Measurements from ENCODE around the gene SVBP.

Gene SVBP

GRCh38 chr1:42841010-42841409 lies 23.8 kb upstream of the SVBP start:
- ChIA-PET POLR2A (no interaction called here), CTCF (interaction anchor here (1.6 to 1.9 kb wide), 2 partner anchors 8 to 12 kb away, joined by 4 to 6 read pairs; no protein-coding TSS in a partner anchor)
- DNase-seq (ENCODE audit: extremely low spot score): no peak
- TF ChIP-seq CTCF (IDR thresholded peaks at IDR 0.05; ENCODE audit: control extremely low read depth, extremely low read depth, low read depth, missing control alignments): no peak

DNA sequence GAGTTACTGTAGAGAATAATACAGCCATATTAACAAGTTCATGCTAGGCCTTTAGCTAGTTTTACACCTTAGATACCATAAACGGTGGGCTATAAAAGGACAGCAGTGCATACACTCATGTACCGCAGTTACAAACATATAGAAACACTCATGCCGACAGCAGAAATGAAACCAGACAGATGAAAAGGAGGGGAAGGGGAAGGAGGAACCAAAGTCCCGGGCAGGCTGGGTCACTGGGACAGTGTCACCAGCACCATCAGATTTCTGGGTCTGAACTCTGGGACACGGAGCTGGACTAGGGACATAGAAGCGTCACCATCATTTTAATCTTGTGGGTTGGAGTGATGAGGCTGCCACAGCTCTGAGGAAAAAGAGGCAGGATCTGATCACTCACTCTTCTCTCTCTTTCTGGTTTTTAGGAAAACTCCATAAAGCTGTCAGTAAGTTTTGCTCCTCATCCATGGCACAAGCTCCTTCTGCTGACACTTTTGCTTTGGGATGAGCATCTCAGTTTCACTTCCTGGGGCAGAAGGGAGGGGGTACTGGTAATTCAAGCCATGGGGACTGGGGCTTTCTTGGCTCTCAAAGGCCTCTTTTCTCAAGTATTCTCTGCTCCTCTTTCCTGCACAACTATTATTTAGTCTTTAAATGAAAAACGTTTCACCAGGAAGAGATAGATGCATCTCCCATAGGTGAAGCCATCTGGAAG lies 21.4 kb upstream of the SVBP start:
- no peak for DNase-seq (ENCODE audit: extremely low spot score)
- TF ChIP-seq CTCF (IDR thresholded peaks at IDR 0.05; ENCODE audit: control extremely low read depth, extremely low read depth, low read depth, missing control alignments): no peak
- ChIA-PET POLR2A (interaction anchor here (1.5 kb wide), 1 partner anchor 21 kb away, joined by 3 read pairs; the partner anchor contains the start of genes ERMAP and SVBP), CTCF (interaction anchor here (0.8 to 1.9 kb wide), 7 partner anchors 8 to 235 kb away, joined by 3 to 6 read pairs (median 3); partner anchors contain the start of gene ZNF691)

GRCh38 chr1:42837709-42838108 lies 20.5 kb upstream of the SVBP start:
- ChIA-PET CTCF (interaction anchor here (0.8 to 1.9 kb wide), 5 partner anchors 9 to 236 kb away, joined by 3 to 6 read pairs (median 4); partner anchors contain the start of gene ZNF691), POLR2A (no interaction called here)
- no peak for TF ChIP-seq CTCF (IDR thresholded peaks at IDR 0.05; ENCODE audit: control extremely low read depth, extremely low read depth, low read depth, missing control alignments)
- DNase-seq (ENCODE audit: extremely low spot score): no peak

DNA sequence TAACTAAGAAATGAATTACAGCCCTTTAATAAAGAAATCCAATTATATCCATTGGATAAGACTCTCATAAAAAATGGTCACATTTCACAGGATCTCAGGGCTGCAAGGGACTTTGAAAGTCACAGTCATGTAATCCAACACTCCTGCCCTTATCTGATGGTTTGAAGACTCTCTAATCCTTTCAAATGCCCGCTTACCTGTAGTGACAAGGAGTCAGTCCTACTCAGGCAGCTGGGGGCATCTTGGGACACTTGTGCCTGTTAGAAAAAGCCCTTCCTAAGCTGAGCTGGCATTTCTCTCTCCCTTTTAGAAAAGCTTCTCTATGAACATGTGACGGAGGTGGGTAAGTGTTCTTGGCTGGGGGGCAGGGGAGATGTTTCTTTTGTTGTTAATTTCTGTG lies 18.2 kb upstream of the SVBP start:
- ChIA-PET CTCF (interaction anchor here (0.7 to 1.9 kb wide), 5 partner anchors 13 to 109 kb away, joined by 3 to 5 read pairs (median 4); partner anchors contain the start of gene ERMAP), POLR2A (no interaction called here)
- TF ChIP-seq CTCF (IDR thresholded peaks at IDR 0.05; ENCODE audit: control extremely low read depth, extremely low read depth, low read depth, missing control alignments): no peak
- DNase-seq (ENCODE audit: extremely low spot score): no peak

DNA sequence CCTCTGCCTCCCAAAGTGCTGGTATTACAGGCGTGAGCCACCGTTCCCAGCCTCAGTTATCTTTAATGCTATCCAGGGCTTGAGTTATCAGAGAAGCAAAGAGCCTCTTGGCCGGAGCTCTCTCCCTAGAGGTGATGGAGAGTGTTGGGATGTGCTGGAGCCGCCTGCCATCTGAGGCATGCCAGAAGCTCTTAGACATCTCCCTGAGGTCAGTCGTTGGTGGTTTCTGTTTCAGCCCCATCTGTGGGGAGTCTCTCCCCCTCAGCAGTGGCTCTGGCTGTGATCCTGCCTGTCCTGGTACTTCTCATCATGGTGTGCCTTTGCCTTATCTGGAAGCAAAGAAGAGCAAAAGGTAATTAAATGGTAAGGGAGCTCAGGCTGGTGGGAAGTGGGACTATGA lies 17.6 kb upstream of the SVBP start:
- DNase-seq (ENCODE audit: extremely low spot score): no peak
- no peak for TF ChIP-seq CTCF (IDR thresholded peaks at IDR 0.05; ENCODE audit: control extremely low read depth, extremely low read depth, low read depth, missing control alignments)
- ChIA-PET CTCF (interaction anchor here (1.9 kb wide), 1 partner anchor 13 kb away, joined by 4 read pairs; no protein-coding TSS in a partner anchor), POLR2A (no interaction called here)

DNA sequence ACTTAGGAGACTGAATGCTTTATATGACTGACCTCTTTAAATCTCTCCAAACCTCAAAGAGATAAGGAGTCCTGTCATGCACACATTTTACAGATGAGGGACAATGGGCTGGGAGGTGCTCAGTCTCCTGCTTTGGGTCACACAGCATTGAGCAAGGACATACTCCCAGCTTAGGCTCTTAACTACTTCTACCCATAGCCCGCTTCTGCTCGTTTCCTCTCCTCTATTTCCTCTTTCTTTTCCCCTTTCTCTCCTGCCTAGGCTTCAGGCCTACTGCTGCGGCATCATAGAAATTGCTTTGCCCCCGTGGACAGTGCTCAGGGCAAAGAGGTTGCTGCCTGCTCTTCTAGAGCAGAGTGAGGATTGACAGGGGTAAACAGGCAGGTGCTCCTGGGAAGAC lies 16.8 kb upstream of the SVBP start:
- CTCF ChIA-PET: no interaction called here
- TF ChIP-seq CTCF (IDR thresholded peaks at IDR 0.05; ENCODE audit: control extremely low read depth, extremely low read depth, low read depth, missing control alignments): no peak

More for the DNA sequence above, 16.8 kb upstream of the SVBP start:
- POLR2A ChIA-PET: no interaction called here
- no peak for DNase-seq (ENCODE audit: extremely low spot score)

Measured in GM10248 (cell line).